Measurements from ENCODE around the gene RAD50.

RAD50 gene

DNA sequence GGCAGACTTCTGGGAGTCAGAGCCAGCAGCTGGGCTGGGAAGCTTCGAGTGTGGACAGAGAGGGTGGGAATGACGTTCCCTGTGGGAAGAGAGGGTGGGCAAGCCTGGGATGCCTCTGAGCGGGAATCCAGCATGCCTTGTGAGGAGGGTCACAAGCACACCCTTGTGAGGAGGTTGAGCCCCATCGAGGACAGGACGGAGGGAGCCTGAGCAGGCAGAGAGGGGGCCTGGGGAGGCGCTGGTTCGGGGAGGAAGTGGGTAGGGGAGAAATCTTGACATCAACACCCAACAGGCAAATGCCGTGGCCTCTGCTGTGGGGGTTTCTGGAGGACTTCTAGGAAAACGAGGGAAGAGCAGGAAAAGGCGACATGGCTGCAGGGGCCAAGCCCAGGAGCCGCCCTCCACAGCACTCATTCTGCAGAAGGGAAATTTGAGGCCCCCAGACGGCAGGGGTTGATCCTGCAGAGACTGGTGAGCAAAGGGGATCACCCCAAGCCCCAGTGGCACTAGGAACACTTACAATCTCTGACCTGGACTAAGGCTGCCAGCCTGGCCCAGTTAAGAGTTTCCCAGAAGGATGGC is 100.1 kb downstream of the RAD50 start:
- TF ChIP-seq, protein P1, sequence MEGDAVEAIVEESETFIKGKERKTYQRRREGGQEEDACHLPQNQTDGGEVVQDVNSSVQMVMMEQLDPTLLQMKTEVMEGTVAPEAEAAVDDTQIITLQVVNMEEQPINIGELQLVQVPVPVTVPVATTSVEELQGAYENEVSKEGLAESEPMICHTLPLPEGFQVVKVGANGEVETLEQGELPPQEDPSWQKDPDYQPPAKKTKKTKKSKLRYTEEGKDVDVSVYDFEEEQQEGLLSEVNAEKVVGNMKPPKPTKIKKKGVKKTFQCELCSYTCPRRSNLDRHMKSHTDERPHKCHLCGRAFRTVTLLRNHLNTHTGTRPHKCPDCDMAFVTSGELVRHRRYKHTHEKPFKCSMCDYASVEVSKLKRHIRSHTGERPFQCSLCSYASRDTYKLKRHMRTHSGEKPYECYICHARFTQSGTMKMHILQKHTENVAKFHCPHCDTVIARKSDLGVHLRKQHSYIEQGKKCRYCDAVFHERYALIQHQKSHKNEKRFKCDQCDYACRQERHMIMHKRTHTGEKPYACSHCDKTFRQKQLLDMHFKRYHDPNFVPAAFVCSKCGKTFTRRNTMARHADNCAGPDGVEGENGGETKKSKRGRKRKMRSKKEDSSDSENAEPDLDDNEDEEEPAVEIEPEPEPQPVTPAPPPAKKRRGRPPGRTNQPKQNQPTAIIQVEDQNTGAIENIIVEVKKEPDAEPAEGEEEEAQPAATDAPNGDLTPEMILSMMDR (IDR thresholded peaks at IDR 0.05; ENCODE audit: control insufficient read depth, extremely low read depth, insufficient read depth), result no peak
- H3K4me3 ChIP-seq (ENCODE audit: low read depth, low read length), result no peak overlapping the region

GRCh38 chr5:132657676-132658380 is 101.1 kb downstream of the RAD50 start, which contains the start of gene IL13:
TSS of gene IL13 (plus strand) at chr5:132658173. CDS start at chr5:132658187, 14 bp downstream.
- TF ChIP-seq, protein P1 (IDR thresholded peaks at IDR 0.05; ENCODE audit: control insufficient read depth, extremely low read depth, insufficient read depth), result no peak
- no peak for DNase-seq (ENCODE audit: low read depth)
- no peak within 1 kb of the TSS for H3K4me3 ChIP-seq (ENCODE audit: low read depth, low read length)

More for the DNA sequence above, 100.1 kb downstream of the RAD50 start:
- no peak for DNase-seq (ENCODE audit: low read depth)

DNA sequence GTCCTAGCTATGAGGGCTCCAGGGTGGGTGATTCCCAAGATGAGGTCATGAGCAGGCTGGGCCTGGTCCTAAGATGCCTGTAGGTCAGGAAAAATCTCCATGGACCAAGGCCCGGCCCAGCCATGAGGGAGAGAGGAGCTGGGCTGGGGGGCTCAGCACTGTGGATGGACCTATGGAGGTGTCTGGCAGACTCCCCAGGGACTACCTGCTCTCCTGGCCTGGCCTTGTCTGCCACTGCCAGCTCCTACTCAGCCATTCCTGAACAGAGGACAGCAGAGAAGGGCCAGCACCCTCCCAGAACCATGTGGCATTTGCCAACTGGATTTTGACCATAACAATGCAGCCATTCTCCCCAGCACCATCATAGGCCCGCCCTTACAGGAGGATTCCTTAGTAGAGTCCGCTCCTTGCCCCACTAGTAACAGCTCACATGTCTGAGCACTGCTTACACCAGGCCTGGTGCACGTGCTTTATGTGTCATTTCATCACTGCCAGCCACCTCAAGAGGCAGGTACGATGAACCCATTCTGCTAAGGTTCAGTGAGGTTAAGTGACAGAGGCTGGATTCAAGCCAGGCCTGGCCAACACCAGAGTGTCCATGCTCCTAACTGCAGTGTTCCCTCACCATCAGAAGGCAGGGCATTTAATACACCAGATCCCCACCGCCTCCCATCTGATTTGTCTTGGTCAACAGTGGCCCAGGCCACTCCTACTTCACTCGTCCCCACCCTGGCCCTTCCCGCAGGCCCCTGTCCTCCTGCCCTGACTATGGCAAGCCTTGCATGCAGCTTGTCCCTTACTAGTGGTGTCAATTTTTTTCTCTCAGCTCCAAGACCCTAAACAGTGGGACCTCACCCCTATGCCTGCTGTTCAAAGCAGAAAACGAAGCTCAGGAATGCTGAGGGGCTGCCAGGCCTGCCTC is 101.9 kb downstream of the RAD50 start:
- TF ChIP-seq, protein P1 (IDR thresholded peaks at IDR 0.05; ENCODE audit: control insufficient read depth, extremely low read depth, insufficient read depth), result no peak
- DNase-seq (ENCODE audit: low read depth), result no peak
- H3K4me3 ChIP-seq (ENCODE audit: low read depth, low read length), result no peak overlapping the region

DNA sequence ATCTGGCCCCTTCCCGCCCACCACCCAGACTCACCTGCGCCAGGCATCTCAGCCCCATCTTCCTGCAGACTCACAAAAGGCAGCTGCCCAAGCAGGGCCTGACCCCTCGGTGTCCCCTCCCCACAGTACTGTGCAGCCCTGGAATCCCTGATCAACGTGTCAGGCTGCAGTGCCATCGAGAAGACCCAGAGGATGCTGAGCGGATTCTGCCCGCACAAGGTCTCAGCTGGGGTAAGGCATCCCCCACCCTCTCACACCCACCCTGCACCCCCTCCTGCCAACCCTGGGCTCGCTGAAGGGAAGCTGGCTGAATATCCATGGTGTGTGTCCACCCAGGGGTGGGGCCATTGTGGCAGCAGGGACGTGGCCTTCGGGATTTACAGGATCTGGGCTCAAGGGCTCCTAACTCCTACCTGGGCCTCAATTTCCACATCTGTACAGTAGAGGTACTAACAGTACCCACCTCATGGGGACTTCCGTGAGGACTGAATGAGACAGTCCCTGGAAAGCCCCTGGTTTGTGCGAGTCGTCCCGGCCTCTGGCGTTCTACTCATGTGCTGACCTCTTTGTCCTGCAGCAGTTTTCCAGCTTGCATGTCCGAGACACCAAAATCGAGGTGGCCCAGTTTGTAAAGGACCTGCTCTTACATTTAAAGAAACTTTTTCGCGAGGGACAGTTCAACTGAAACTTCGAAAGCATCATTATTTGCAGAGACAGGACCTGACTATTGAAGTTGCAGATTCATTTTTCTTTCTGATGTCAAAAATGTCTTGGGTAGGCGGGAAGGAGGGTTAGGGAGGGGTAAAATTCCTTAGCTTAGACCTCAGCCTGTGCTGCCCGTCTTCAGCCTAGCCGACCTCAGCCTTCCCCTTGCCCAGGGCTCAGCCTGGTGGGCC is 103.1 kb downstream of the RAD50 start:
- no peak for DNase-seq (ENCODE audit: low read depth)
- TF ChIP-seq, protein P1 (IDR thresholded peaks at IDR 0.05; ENCODE audit: control insufficient read depth, extremely low read depth, insufficient read depth), result no peak
- H3K4me3 ChIP-seq (ENCODE audit: low read depth, low read length), result no peak overlapping the region

DNA sequence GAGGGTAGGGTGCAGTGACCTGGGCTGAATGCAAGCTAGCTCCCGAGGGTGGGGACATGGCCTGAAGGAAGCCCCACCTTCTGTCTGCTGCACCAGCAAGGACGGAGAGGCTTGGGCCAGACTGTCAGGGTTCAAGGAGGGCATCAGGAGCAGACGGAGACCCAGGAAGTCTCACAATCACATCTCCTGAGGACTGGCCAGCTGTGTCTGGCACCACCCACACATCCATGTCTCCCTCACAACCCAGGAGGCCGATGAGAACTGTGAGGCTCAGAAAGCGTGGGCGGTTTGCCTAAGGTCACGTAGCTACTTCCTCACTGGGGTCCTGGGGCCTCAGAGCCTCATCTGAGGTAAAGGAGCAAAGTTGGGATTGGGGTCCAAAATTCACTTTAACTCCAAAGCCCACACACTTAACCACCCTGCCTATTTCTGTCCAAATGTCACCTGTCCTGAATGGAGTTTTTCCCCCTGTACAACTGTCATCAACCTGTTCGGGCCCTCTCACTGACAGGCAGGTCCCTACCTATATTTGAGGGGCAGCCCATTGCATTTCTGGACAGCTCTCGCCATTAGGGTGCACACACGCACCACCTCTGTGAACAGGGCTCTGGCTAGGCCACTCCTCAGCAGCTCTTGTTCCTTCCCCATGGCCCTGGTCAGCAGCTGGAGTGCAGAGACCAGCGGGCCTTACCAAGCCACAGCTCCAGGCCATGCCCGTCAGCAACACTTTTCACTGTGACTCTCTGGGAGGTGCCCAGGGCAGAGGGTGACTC is 104.6 kb downstream of the RAD50 start:
- TF ChIP-seq, protein P1 (IDR thresholded peaks at IDR 0.05; ENCODE audit: control insufficient read depth, extremely low read depth, insufficient read depth), result peak; percentile 16; the same call in 1 of the 2 replicates
- no peak for DNase-seq (ENCODE audit: low read depth)
- H3K4me3 ChIP-seq (ENCODE audit: low read depth, low read length), result no peak overlapping the region

All from LNCaP clone FGC (cell line).